Karpas-422 (cell line): ENCODE measurements around the gene ADAMTS17. TPM values are rescaled to one million over a fixed set of nuclear protein-coding genes. Genes with fewer than 3 reads are reported as not detected.
"Not testable (repeated sequence)": the region's sequence is repeated elsewhere in the genome, so short reads cannot be mapped to it uniquely, and the experiment has no call there.

Source experiments
- DNase-seq: peaks from one replicate; pipeline ENCODE4 v3.0.0-alpha.2; 2015
- H2AFZ ChIP-seq: fragments of 200-600 bp; sonication (generic); 2 replicates; pipeline ENCODE4 v1.6.1; 2014; ENCODE audit warnings: antibody characterized with exemption, low read length, mixed read lengths
- H3K27ac ChIP-seq: fragments of 200-600 bp; sonication (generic); 2 replicates; pipeline ENCODE4 v1.5.1; 2014; ENCODE audit warnings: mild to moderate bottlenecking, low read length, moderate library complexity
- H3K27me3 ChIP-seq: fragments of 200-600 bp; sonication (generic); 2 replicates; pipeline ENCODE4 v1.6.1; 2014; ENCODE audit warnings: low read length, mixed read lengths
- H3K36me3 ChIP-seq: fragments of 200-600 bp; sonication (generic); 2 replicates; pipeline ENCODE4 v1.6.1; 2014; ENCODE audit warnings: low read length, mixed read lengths; ENCODE audit not compliant: insufficient read depth
- H3K4me1 ChIP-seq: fragments of 200-600 bp; sonication (generic); 2 replicates; pipeline ENCODE4 v1.6.1; 2014; ENCODE audit warnings: mild to moderate bottlenecking, low read length, mixed read lengths
- H3K4me2 ChIP-seq: fragments of 200-600 bp; sonication (generic); 2 replicates; pipeline ENCODE4 v1.6.1; 2014; ENCODE audit warnings: low read length, low read depth, mild to moderate bottlenecking; ENCODE audit not compliant: poor library complexity, severe bottlenecking
- H3K4me3 ChIP-seq: fragments of 200-600 bp; sonication (generic); 2 replicates; pipeline ENCODE4 v1.5.1; 2014; ENCODE audit warnings: mild to moderate bottlenecking, antibody characterized with exemption, low read length, mixed read lengths
- H3K79me2 ChIP-seq: fragments of 200-600 bp; sonication (generic); 2 replicates; pipeline ENCODE4 v1.6.1; 2014; ENCODE audit warnings: mild to moderate bottlenecking, low read length, mixed read lengths
- H3K9ac ChIP-seq: fragments of 200-600 bp; sonication (generic); 2 replicates; pipeline ENCODE4 v1.6.0; 2014; ENCODE audit warnings: low read length
- H3K9me2 ChIP-seq: fragments of 200-600 bp; sonication (generic), shearing (Covaris generic); replicated peaks from 2 replicates; pipeline ENCODE4 v1.6.0; 2014; ENCODE audit warnings: mild to moderate bottlenecking, low read length, moderate library complexity; ENCODE audit not compliant: insufficient read depth
- H3K9me3 ChIP-seq: fragments of 300-700, 200-600 bp; sonication (generic); 2 replicates; pipeline ENCODE4 v1.6.1; 2014; ENCODE audit warnings: low read length, mixed read lengths
- H4K20me1 ChIP-seq: fragments of 200-600 bp; sonication (generic); 2 replicates; pipeline ENCODE4 v1.6.1; 2014; ENCODE audit warnings: mild to moderate bottlenecking, antibody characterized with exemption, low read length, low read depth; ENCODE audit not compliant: insufficient read depth
- total RNA-seq: library from RNA; depleted of rRNA; stranded (reverse); fragments of >200 nt; shearing (Covaris generic); gene quantifications from 2 replicates; pipeline ENCODE4 v1.2.3, GENCODE V29; 2014; ENCODE audit warnings: low replicate concordance

Gene ADAMTS17
- total RNA-seq, 1 experiment from 2014 or later, result not detected

- Histone ChIP-seq H3K9ac (no peak overlapping the region), H3K4me1 (no peaks in the 10 kb centered on the region), H3K79me2 (no peaks in the 10 kb centered on the region), H3K9me2 (no peaks in the 10 kb centered on the region), H3K36me3 (no peaks in the 10 kb centered on the region), H4K20me1 (no peaks in the 10 kb centered on the region), H2AFZ (no peak overlapping the region), H3K4me3 (no peak overlapping the region), H3K27ac (no peak overlapping the region), H3K27me3 (no peaks in the 10 kb centered on the region), H3K4me2 (no peak overlapping the region), H3K9me3 (no peaks in the 10 kb centered on the region)
- DNase-seq, result no peak
These were observed 357.1 kb downstream of the ADAMTS17 start for GRCh38 chr15:99984491-99985243.

- no peaks in the 10 kb centered on the region for H3K9me2 ChIP-seq
- H3K79me2 ChIP-seq, result no peaks in the 10 kb centered on the region
- H3K27me3 ChIP-seq, result no peaks in the 10 kb centered on the region
- DNase-seq, result no peak
- no peaks in the 10 kb centered on the region for H3K9me3 ChIP-seq
- no peaks in the 10 kb centered on the region for H3K36me3 ChIP-seq
- H3K4me2 ChIP-seq, result no peak overlapping the region
- H3K9ac ChIP-seq, result no peak overlapping the region
- H3K4me1 ChIP-seq, result no peaks in the 10 kb centered on the region
- H2AFZ ChIP-seq, result no peak overlapping the region
- no peaks in the 10 kb centered on the region for H4K20me1 ChIP-seq
- no peak overlapping the region for H3K4me3 ChIP-seq
- H3K27ac ChIP-seq, result no peak overlapping the region
These were observed 357.9 kb downstream of the ADAMTS17 start for GRCh38 chr15:99983886-99984286.

GRCh38 chr15:99983171-99983885 is 358.4 kb downstream of the ADAMTS17 start:
- Histone ChIP-seq H3K79me2 (no peaks in the 10 kb centered on the region), H3K27ac (no peak overlapping the region), H3K4me1 (no peaks in the 10 kb centered on the region), H3K27me3 (no peaks in the 10 kb centered on the region), H3K4me3 (no peak overlapping the region), H3K36me3 (no peaks in the 10 kb centered on the region), H3K4me2 (no peak overlapping the region), H3K9ac (no peak overlapping the region), H3K9me3 (no peaks in the 10 kb centered on the region), H4K20me1 (no peaks in the 10 kb centered on the region), H2AFZ (no peak overlapping the region), H3K9me2 (no peaks in the 10 kb centered on the region)
- DNase-seq, result no peak

GRCh38 chr15:99982662-99983061 is 359.1 kb downstream of the ADAMTS17 start:
- no peak for DNase-seq
- Histone ChIP-seq H3K9me2 (no peaks in the 10 kb centered on the region), H2AFZ (no peak overlapping the region), H4K20me1 (no peaks in the 10 kb centered on the region), H3K9me3 (no peaks in the 10 kb centered on the region), H3K36me3 (no peaks in the 10 kb centered on the region), H3K27me3 (no peaks in the 10 kb centered on the region), H3K27ac (no peak overlapping the region), H3K9ac (no peak overlapping the region), H3K4me2 (no peak overlapping the region), H3K79me2 (no peaks in the 10 kb centered on the region), H3K4me1 (no peaks in the 10 kb centered on the region), H3K4me3 (no peak overlapping the region)

GRCh38 chr15:99981839-99982658 is 359.7 kb downstream of the ADAMTS17 start:
- Histone ChIP-seq H3K4me3 (no peak overlapping the region), H3K36me3 (no peaks in the 10 kb centered on the region), H3K27ac (no peak overlapping the region), H3K9me2 (no peaks in the 10 kb centered on the region), H3K4me1 (no peaks in the 10 kb centered on the region), H3K4me2 (no peak overlapping the region), H2AFZ (no peak overlapping the region), H3K9ac (no peak overlapping the region), H3K79me2 (no peaks in the 10 kb centered on the region), H3K9me3 (no peaks in the 10 kb centered on the region), H3K27me3 (no peaks in the 10 kb centered on the region), H4K20me1 (no peaks in the 10 kb centered on the region)
- DNase-seq, result no peak

GRCh38 chr15:99981191-99981647 is 360.6 kb downstream of the ADAMTS17 start:
- Histone ChIP-seq H4K20me1 (no peaks in the 10 kb centered on the region), H3K79me2 (no peaks in the 10 kb centered on the region), H3K27ac (no peak overlapping the region), H3K4me1 (no peaks in the 10 kb centered on the region), H3K9me2 (no peaks in the 10 kb centered on the region), H3K4me3 (no peak overlapping the region), H3K27me3 (no peaks in the 10 kb centered on the region), H2AFZ (no peak overlapping the region), H3K36me3 (no peaks in the 10 kb centered on the region), H3K9me3 (no peaks in the 10 kb centered on the region), H3K9ac (no peak overlapping the region), H3K4me2 (no peak overlapping the region)
- no peak for DNase-seq

- Histone ChIP-seq H3K36me3 (no peaks in the 10 kb centered on the region), H3K79me2 (no peaks in the 10 kb centered on the region), H2AFZ (no peak overlapping the region), H3K27me3 (no peaks in the 10 kb centered on the region), H3K9me2 (no peaks in the 10 kb centered on the region), H4K20me1 (no peaks in the 10 kb centered on the region), H3K9me3 (no peaks in the 10 kb centered on the region), H3K4me3 (no peak overlapping the region), H3K4me2 (no peak overlapping the region), H3K4me1 (no peaks in the 10 kb centered on the region), H3K27ac (no peak overlapping the region), H3K9ac (no peak overlapping the region)
- no peak for DNase-seq
These were observed 361.0 kb downstream of the ADAMTS17 start for GRCh38 chr15:99980752-99981151.

GRCh38 chr15:99979886-99980285 is 361.9 kb downstream of the ADAMTS17 start:
- H3K9me3 ChIP-seq, H2AFZ ChIP-seq, DNase-seq, H3K9me2 ChIP-seq, H3K79me2 ChIP-seq, H3K4me2 ChIP-seq, H3K9ac ChIP-seq, H3K36me3 ChIP-seq, H3K27me3 ChIP-seq, H3K4me3 ChIP-seq, H3K27ac ChIP-seq, H4K20me1 ChIP-seq, H3K4me1 ChIP-seq: not testable (repeated sequence)
